SH-SY5Y (cell line): ENCODE measurements around the gene TADA3.
A peak's percentile ranks its signal among the peaks of the same experiment; 100 is the strongest.

ENCODE experiments used
- GATA2 ChIP-seq: IDR thresholded peaks from 2 replicates; pipeline ENCODE4 v1.6.1; 2011; ENCODE audit warnings: mild to moderate bottlenecking, low read depth, low read length
- GATA3 ChIP-seq: IDR thresholded peaks from 2 replicates; pipeline ENCODE4 v1.6.1; 2011; ENCODE audit warnings: low read depth, mild to moderate bottlenecking, low read length, moderate library complexity

GRCh38 chr3:9749645-9750555 is 42.4 kb downstream of the TADA3 start, which contains the start of gene OGG1:
- TF ChIP-seq GATA3, result no peak
- TF ChIP-seq GATA2, result peak; percentile 14; the same call in 1 of the 2 replicates
